Bronchial epithelial cell (primary cell): ENCODE data around the gene PRELP. TPM values are rescaled to one million over a fixed set of nuclear protein-coding genes. Genes with fewer than 3 reads are reported as not detected.

Source experiments
- DNase-seq: peaks from one replicate; pipeline ENCODE4 v3.0.0-alpha.2; 2010; ENCODE audit warnings: low read depth
- FAIRE-seq: peaks from 2 replicates; lab custom pipeline; 2011; peaks lifted over from hg19 to GRCh38; lab: Jason Lieb, UNC
- H3K27me3 ChIP-seq: 2 replicates; pipeline ENCODE4 v1.5.1; 2011; ENCODE audit warnings: low read length; ENCODE audit not compliant: control insufficient read depth, insufficient read depth
- H3K36me3 ChIP-seq: 2 replicates; pipeline ENCODE4 v1.5.1; 2011; ENCODE audit warnings: low read length; ENCODE audit not compliant: control insufficient read depth, insufficient read depth
- H3K4me3 ChIP-seq: 2 replicates; pipeline ENCODE4 v1.5.1; 2011; ENCODE audit warnings: mild to moderate bottlenecking, low read depth, low read length, control low read depth
- total RNA-seq: library from RNA; depleted of rRNA; stranded (reverse); fragments of >200 nt; gene quantifications from 2 replicates; pipeline ENCODE4 v1.2.1, GENCODE V29; 2014
- TF ChIP-seq, protein P1 (sequence below): IDR thresholded peaks from 2 replicates; pipeline ENCODE4 v1.5.1; 2011; ENCODE audit warnings: mild to moderate bottlenecking, moderate library complexity, low read length, control low read depth, inconsistent platforms; ENCODE audit not compliant: insufficient read depth, severe bottlenecking

The PRELP gene
- total RNA-seq, 1 donor from 2014 or later, result not detected

DNA sequence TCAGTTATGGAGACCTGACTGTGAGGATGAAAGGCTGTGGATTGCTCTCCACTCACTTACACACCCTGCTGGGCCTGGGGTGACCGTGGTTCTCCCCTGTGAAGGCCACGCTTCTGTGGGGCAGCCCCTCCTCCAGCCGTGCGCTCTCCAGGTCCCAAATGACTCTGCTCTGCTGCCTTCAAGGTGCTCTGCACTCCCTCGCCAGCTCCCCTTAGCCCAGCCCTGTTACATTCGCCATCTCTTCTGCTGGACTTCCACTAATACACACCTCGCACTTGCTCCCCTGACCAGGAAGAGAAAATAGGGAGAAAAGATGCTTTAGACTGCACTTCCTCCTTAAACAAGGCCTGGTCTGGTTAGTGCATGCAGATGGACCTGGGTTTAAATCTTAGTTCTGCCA is 42.9 kb downstream of the PRELP start:
- DNase-seq (no peak), FAIRE-seq (no peak)
- TF ChIP-seq, protein P1, sequence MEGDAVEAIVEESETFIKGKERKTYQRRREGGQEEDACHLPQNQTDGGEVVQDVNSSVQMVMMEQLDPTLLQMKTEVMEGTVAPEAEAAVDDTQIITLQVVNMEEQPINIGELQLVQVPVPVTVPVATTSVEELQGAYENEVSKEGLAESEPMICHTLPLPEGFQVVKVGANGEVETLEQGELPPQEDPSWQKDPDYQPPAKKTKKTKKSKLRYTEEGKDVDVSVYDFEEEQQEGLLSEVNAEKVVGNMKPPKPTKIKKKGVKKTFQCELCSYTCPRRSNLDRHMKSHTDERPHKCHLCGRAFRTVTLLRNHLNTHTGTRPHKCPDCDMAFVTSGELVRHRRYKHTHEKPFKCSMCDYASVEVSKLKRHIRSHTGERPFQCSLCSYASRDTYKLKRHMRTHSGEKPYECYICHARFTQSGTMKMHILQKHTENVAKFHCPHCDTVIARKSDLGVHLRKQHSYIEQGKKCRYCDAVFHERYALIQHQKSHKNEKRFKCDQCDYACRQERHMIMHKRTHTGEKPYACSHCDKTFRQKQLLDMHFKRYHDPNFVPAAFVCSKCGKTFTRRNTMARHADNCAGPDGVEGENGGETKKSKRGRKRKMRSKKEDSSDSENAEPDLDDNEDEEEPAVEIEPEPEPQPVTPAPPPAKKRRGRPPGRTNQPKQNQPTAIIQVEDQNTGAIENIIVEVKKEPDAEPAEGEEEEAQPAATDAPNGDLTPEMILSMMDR, result no peak
- no peaks in the 10 kb centered on the region for H3K27me3 ChIP-seq
- H3K36me3 ChIP-seq, result no peaks in the 10 kb centered on the region
- H3K4me3 ChIP-seq, result no peak overlapping the region

DNA sequence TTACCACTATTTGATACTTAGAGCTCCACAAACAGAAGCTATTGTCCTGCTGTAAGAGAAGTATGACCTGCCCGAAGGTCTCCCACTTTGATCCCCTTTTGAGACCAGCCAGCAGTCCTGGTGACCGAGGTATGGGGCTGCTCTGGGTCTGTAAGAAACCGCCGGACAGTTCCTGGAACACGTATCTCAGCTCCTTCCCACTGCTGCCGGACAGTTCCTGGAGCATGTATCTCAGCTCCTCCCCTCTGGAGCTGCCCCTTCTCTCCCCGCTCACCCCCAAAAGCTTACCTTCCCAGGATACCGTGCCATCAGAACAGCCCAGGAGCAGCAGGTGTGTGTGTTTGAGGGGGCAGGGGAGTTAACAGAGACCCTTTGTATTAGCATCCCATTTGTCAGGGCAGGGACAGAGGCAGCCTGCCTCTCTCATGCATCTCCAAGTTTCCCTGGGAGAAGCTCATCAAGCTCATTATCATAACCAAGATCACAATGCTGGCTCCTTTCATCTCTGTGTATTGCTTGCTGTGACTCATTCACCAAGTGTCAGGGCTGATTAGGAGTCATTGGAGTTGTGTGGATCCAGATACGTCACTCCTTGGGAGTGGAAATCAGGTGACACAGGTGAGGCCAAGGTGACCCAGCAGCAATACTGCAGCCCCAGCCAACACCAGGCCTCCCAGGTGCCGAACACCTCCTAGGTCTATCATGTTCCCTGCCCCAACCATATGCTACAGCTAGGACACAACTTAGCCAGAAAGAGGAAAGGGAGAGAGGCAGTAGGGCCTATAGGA is 43.6 kb downstream of the PRELP start:
- TF ChIP-seq, protein P1, result no peak
- no peaks in the 10 kb centered on the region for H3K27me3 ChIP-seq
- FAIRE-seq, result peak; percentile 90
- peak; percentile 85 for DNase-seq
- no peak overlapping the region for H3K4me3 ChIP-seq
- no peaks in the 10 kb centered on the region for H3K36me3 ChIP-seq

DNA sequence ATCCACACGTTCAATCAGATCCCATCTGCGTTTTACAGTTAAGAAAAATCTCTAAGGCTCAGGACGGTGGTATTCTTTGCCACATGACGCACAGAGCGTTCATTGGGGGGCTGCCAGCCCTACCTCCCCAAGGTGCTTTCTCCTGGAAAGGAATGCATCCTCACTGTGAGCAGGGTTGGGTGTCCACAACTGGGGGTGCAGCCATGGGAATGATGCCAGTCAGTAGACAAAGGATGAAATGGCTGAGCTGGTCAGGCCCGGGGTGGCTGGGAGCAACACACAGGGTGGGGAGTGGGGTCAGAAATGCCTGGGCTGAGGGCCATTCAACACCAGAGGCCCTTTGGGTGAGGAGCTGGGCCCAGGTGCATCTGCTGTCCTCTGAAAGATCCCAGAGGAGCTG is 44.3 kb downstream of the PRELP start:
- Histone ChIP-seq H3K27me3 (no peaks in the 10 kb centered on the region), H3K4me3 (no peak overlapping the region), H3K36me3 (no peaks in the 10 kb centered on the region)
- FAIRE-seq (peak; percentile 64), DNase-seq (no peak)
- TF ChIP-seq, protein P1, result no peak

DNA sequence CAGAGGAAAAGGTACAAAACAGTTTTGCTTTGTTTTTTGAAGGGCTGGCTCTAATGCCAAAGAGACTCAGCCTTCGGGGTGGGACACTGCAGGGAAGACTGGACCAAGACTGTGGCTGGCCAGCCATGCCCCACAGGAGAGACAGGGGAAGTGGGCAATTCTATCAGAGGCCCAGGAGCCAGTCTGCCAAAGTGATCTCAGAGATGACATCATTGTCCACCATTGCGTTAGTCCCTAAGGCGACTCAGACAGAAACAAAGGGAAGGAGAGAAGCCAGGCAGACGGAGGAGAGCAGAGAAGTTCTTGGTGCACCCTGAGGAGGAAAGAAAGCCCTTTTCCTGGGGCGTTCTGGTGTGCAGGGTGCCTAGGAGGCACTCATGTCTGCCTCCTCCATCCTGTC is 44.7 kb downstream of the PRELP start:
- Histone ChIP-seq H3K4me3 (no peak overlapping the region), H3K36me3 (no peaks in the 10 kb centered on the region), H3K27me3 (no peaks in the 10 kb centered on the region)
- TF ChIP-seq, protein P1, result no peak
- FAIRE-seq (no peak), DNase-seq (peak; percentile 67)

DNA sequence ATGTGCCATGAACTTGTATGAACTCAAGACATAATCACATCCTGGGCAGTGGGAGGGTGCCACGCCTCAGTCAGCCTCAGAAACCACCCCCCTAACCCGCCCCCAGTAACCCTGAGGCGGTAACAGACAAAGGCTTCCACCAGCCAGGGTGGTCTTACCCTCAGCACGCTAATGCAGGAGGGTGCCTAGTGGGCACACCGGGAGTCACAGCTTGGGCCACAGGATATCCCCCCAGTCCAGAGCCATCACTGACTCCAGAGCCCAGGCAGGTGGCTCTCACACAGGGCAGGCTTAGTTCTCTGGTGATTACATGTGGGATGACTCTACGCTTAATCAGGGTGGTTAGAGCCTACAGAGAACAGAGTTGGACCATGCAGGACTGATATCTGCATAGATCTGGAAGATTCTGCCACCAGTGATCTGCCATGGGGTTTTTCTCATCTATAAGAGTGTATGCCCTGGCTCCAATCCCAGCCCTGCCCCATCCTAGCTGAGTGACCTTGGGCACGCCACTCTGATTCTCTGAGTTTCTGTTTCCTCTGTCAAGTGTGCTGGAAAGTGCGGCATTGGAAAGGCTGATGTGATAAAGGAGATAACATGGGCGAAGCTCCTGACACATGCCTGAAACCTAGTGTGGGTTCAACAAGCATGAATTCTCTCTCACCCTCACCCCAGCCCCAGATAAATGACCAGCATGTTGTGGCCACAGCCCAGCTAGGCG is 45.6 kb downstream of the PRELP start:
- H3K27me3 ChIP-seq, result no peaks in the 10 kb centered on the region
- H3K36me3 ChIP-seq, result no peaks in the 10 kb centered on the region
- TF ChIP-seq, protein P1, result no peak
- DNase-seq, result no peak
- peak; percentile 87 for FAIRE-seq
- H3K4me3 ChIP-seq, result no peak overlapping the region
